AG09319 (cell line): ENCODE measurements around the gene PTPRU.

ENCODE experiments used
- DNase-seq: peaks from one replicate; pipeline ENCODE4 v3.0.0-alpha.2; 2010; ENCODE audit warnings: low read depth; ENCODE audit errors: extremely low read depth
- TF ChIP-seq, protein P1 (sequence below): IDR thresholded peaks from 2 replicates; pipeline ENCODE4 v1.5.1; 2011; ENCODE audit warnings: low read depth, mild to moderate bottlenecking, inconsistent platforms, low read length, moderate library complexity

The PTPRU gene

GRCh38 chr1:29251164-29252124, 15.1 kb downstream of the PTPRU start:
- no peak for DNase-seq
- TF ChIP-seq, protein P1, sequence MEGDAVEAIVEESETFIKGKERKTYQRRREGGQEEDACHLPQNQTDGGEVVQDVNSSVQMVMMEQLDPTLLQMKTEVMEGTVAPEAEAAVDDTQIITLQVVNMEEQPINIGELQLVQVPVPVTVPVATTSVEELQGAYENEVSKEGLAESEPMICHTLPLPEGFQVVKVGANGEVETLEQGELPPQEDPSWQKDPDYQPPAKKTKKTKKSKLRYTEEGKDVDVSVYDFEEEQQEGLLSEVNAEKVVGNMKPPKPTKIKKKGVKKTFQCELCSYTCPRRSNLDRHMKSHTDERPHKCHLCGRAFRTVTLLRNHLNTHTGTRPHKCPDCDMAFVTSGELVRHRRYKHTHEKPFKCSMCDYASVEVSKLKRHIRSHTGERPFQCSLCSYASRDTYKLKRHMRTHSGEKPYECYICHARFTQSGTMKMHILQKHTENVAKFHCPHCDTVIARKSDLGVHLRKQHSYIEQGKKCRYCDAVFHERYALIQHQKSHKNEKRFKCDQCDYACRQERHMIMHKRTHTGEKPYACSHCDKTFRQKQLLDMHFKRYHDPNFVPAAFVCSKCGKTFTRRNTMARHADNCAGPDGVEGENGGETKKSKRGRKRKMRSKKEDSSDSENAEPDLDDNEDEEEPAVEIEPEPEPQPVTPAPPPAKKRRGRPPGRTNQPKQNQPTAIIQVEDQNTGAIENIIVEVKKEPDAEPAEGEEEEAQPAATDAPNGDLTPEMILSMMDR, result no peak

GRCh38 chr1:29253180-29253579, 16.9 kb downstream of the PTPRU start:
- TF ChIP-seq, protein P1, result no peak
- DNase-seq, result no peak

DNA sequence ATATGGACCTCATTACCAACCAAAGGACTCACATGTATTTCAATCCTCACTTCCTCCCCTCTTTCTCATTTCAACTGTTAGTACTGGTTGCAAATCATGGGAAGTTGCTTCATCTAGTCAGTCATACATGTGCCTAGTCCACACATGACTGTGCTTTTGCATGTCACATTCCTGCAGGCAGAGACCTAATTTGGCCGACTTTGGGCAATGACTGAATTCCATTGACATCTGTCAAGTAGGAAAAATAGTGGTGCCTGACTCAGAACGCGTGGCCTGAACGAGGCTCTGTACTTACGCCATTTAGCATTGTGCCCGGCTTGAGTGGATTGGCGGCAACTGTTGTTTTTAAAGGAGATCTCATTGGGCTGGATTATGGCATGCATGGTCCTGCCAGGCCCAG, 18.0 kb downstream of the PTPRU start:
- TF ChIP-seq, protein P1, result no peak
- no peak for DNase-seq

GRCh38 chr1:29255134-29255666, 18.9 kb downstream of the PTPRU start:
- DNase-seq, result no peak
- TF ChIP-seq, protein P1, result no peak

- TF ChIP-seq, protein P1, result no peak
- DNase-seq, result no peak
These were observed 20.1 kb downstream of the PTPRU start for GRCh38 chr1:29256394-29256793.

- no peak for DNase-seq
- TF ChIP-seq, protein P1, result no peak; the same call in 1 of the 2 replicates
These were observed 20.9 kb downstream of the PTPRU start for GRCh38 chr1:29256979-29257804.
